GM10266 (cell line): ENCODE measurements around the gene SPECC1.
"Not testable (repeated sequence)": the region's sequence is repeated elsewhere in the genome, so short reads cannot be mapped to it uniquely, and the experiment has no call there.

Experiments used
- DNase-seq: peaks from one replicate; pipeline ENCODE4 v3.0.0; 2012; ENCODE audit errors: extremely low spot score
- TF ChIP-seq, protein P1 (sequence below): IDR thresholded peaks from 2 replicates; pipeline ENCODE4 v1.5.1; 2012; ENCODE audit warnings: mild to moderate bottlenecking, low read depth; ENCODE audit not compliant: control insufficient read depth, insufficient read depth; ENCODE audit errors: missing control alignments

The SPECC1 gene

DNA sequence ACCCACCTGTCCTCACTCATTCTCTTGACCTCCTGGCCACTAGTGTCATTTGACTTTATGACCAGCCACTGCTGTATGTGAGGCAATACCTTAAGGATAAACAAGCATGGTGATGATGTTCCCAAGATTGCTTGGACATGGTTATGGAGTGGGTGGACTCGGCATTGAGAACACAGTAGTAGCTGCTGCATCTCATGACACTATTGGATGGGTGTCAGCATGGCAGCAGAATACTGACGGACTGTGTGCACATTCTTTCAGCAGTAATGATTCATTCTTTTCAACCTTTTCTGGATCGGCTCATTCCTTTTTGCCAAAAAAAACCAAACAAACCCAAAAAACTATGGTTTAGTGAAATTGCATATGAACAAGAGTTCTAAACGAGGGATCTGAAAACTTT is 13.5 kb downstream of the SPECC1 start:
- TF ChIP-seq, protein P1, sequence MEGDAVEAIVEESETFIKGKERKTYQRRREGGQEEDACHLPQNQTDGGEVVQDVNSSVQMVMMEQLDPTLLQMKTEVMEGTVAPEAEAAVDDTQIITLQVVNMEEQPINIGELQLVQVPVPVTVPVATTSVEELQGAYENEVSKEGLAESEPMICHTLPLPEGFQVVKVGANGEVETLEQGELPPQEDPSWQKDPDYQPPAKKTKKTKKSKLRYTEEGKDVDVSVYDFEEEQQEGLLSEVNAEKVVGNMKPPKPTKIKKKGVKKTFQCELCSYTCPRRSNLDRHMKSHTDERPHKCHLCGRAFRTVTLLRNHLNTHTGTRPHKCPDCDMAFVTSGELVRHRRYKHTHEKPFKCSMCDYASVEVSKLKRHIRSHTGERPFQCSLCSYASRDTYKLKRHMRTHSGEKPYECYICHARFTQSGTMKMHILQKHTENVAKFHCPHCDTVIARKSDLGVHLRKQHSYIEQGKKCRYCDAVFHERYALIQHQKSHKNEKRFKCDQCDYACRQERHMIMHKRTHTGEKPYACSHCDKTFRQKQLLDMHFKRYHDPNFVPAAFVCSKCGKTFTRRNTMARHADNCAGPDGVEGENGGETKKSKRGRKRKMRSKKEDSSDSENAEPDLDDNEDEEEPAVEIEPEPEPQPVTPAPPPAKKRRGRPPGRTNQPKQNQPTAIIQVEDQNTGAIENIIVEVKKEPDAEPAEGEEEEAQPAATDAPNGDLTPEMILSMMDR: no peak
- DNase-seq: no peak

DNA sequence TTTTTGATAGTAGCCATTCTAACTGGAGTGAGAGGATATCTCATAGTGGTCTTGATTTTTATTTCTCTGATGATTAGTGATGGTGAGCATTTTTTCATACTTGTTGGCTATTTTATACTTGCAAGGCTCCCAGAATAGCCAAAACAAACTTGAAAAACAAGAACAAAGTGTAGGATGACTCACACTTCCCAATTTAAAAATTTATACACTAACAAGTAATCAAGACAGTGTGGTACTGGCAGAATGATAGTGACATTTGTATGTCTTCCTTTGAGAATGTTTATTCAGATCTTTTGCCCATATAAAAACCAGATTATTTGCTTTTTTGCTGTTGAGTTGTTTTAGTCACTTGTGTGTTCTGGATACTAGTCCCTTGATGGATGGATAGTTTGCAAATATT is 17.8 kb downstream of the SPECC1 start:
- no peak for DNase-seq
- TF ChIP-seq, protein P1: no peak

DNA sequence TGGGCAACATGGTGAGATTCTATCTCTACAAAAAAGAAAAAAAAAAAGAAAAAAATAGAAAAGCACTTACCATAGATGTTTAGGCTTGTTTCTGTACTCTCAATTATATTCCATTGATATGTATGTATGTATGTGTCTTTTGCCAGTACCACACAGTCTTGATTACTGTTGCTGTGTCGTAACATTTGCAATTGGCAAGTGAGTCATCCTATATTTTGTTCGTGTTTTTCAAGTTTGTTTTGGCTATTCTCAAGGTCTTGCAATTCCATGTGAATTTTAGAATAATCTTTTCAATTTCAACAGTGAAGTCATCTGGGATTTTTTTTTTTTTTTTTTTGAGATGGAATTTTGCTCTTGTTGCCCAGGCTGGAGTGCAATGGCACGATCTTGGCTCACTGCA is 19.3 kb downstream of the SPECC1 start:
- DNase-seq: no peak
- TF ChIP-seq, protein P1: no peak

DNA sequence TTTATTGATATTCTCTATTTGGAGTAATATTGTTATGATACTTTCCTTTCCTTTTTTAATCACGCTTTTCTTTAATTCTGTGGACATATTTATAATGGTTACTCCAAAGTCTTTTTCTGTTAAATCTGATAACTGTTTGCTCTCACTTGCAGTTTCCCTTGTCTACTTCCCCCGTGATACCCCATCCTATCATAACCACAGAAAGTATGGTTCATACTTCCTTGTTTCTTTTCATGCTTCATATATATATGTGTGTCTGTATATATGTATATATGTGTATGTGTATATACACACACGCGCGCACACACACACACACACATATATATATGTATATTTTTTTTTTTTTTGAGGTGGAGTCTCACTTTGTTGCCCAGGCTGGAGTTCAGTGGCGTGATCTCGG is 23.5 kb downstream of the SPECC1 start:
- DNase-seq: no peak
- TF ChIP-seq, protein P1: no peak

DNA sequence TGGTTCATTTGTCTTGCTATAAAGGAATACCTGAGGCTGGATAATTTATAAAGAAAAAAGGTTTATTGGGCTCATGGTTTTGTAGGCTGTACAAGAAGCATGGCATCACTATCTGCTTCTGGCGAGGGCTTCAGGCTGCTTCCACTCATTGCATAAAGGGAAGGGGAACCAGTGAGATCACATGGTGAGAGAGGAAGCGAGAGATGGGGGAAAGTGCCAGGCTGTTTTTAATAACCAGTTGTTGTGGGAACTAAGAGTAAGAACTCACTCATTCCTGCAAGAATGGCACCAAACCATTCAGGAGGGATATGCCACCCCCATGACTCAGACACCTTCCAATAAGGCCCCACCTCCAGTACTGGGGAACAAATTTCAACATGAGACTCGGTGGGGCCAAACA is 24.3 kb downstream of the SPECC1 start:
- TF ChIP-seq, protein P1: no peak
- no peak for DNase-seq

DNA sequence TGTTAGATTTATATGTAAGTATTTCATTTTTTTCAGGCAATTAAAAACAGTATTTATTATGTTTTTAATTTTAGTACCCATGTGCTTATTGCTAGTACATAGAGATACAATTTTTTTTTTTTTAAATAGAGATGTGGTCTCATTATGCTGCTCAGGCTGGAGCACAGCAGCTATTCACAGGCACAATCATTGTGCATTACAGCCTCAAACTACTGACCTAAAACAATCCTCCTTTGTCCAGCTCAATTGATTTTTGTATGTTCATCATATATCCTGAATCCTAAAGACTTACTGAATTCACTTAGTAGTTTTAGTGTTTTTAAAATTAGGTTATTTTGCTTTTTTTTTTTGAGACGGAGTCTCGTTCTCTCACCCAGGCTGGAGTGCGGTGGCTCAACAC is 26.3 kb downstream of the SPECC1 start:
- TF ChIP-seq, protein P1: no peak
- no peak for DNase-seq

DNA sequence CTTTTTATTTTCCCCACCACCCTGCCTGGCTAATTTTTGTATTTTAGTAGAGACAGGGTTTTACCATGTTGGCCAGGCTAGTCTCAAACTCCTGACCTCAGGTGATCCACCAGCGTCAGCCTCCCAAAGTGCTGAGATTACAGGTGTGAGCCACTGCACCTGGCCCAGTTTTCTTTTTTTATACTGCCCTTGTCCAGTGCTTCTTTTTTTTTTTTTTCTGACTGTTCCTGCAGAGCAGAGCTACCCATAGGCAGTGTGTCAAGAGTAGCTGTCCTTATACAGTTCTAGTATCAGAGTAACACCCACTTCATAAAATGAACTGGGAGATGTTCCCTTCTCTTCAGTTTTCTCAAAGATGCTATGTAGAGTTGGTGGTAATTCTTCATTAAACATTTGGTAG is 28.1 kb downstream of the SPECC1 start:
- not testable (repeated sequence) for DNase-seq

DNA sequence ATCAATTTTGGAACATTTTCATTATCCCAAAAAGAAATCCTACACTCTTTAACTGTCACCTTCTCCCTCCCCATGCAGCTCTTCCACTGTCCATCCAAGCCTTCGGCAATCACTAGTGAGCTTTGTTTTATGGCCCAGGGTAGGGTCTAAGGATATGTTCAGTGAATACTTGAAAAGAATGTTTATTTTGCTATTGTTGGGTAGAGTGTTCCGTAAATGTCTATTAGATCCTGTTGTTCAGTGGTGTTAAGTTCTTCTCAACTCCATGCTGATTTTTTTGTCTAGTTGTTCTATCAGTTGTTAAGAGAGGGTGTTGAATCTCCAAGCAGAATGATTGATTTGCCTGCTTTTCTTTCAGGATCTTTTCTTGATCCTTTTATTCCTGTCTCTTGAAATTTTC is 29.9 kb downstream of the SPECC1 start:
- TF ChIP-seq, protein P1: no peak
- DNase-seq: no peak
